ENCODE measurements around the gene BCL11B.

DNA sequence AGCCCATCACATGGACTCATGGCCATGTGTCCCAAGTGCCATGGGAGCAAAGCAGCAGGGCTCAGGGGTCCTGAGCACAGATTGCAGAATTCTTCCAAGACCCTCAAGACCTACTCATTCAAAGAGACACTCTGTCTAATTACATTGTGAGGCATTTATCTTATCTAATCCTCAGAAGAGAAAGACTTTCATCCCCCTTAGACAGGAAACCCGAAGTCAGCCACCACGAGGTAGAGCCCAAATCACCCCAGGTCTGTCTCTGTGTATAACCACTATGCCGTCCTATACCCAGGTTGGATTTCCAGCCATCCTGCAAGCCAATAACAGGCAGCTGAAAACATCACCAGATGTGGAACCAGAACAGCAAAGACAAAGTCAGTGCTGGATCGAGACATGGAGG lies 8.9 kb upstream of the BCL11B start:
- TF ChIP-seq, protein P1, sequence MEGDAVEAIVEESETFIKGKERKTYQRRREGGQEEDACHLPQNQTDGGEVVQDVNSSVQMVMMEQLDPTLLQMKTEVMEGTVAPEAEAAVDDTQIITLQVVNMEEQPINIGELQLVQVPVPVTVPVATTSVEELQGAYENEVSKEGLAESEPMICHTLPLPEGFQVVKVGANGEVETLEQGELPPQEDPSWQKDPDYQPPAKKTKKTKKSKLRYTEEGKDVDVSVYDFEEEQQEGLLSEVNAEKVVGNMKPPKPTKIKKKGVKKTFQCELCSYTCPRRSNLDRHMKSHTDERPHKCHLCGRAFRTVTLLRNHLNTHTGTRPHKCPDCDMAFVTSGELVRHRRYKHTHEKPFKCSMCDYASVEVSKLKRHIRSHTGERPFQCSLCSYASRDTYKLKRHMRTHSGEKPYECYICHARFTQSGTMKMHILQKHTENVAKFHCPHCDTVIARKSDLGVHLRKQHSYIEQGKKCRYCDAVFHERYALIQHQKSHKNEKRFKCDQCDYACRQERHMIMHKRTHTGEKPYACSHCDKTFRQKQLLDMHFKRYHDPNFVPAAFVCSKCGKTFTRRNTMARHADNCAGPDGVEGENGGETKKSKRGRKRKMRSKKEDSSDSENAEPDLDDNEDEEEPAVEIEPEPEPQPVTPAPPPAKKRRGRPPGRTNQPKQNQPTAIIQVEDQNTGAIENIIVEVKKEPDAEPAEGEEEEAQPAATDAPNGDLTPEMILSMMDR (IDR thresholded peaks at IDR 0.05; ENCODE audit: control extremely low read depth in 1 of 3, insufficient read depth in 1 of 3, low read depth in 1 of 3, low read length in 3 of 3): no peak
- TF ChIP-seq TAF1 (IDR thresholded peaks at IDR 0.05; ENCODE audit: low read depth, low read length): no peak

Measured in H1 (cell line).